Measurements from ENCODE around the gene VPS25.
"Not testable (repeated sequence)": the region's sequence is repeated elsewhere in the genome, so short reads cannot be mapped to it uniquely, and the experiment has no call there.

Gene VPS25

GRCh38 chr17:42773290-42774035 is at the start of gene VPS25:
Gene VPS25, plus strand, starts transcription at chr17:42773449. Its CDS starts 27 bp downstream, at chr17:42773476.
- H3K9me3 ChIP-seq (ENCODE audit: low read length) = no peaks in the 10 kb centered on the region
- no peaks in the 10 kb centered on the region for H3K27me3 ChIP-seq (ENCODE audit: control insufficient read depth in 1 of 2, insufficient read depth in 2 of 2, low read length in 2 of 2)
- peak within 1 kb of the TSS; percentile 92 for H3K27ac ChIP-seq (ENCODE audit: low read depth, low read length)
- H3K4me3 ChIP-seq (ENCODE audit: low read depth in 1 of 2, low read length in 2 of 2) = peak within 1 kb of the TSS; percentile 60 to 82
- H3K9ac ChIP-seq (ENCODE audit: low read length) = peak within 1 kb of the TSS; percentile 89
- H3K36me3 ChIP-seq (ENCODE audit: insufficient read depth, low read length) = peaks cover 24% of the 10 kb centered on the region
- H3K4me1 ChIP-seq (ENCODE audit: insufficient read depth, low read length) = peaks cover 7% of the 10 kb centered on the region

GRCh38 chr17:42723636-42724035 is 49.6 kb upstream of the VPS25 start:
- peaks cover 64% of the 10 kb centered on the region for H3K36me3 ChIP-seq (ENCODE audit: insufficient read depth, low read length)
- no peaks in the 10 kb centered on the region for H3K9me3 ChIP-seq (ENCODE audit: low read length)

GRCh38 chr17:42725143-42725542 is 48.1 kb upstream of the VPS25 start:
- Histone ChIP-seq H3K36me3 (ENCODE audit: insufficient read depth, low read length) (peaks cover 61% of the 10 kb centered on the region), H3K27ac (ENCODE audit: low read depth, low read length) (no peak overlapping the region), H3K4me1 (ENCODE audit: insufficient read depth, low read length) (no peaks in the 10 kb centered on the region), H3K9ac (ENCODE audit: low read length) (no peak overlapping the region), H3K4me3 (ENCODE audit: low read depth in 1 of 2, low read length in 2 of 2) (no peak overlapping the region), H3K27me3 (ENCODE audit: control insufficient read depth in 1 of 2, insufficient read depth in 2 of 2, low read length in 2 of 2) (no peaks in the 10 kb centered on the region), H3K9me3 (ENCODE audit: low read length) (no peaks in the 10 kb centered on the region)

More at GRCh38 chr17:42723636-42724035, 49.6 kb upstream of the VPS25 start:
- H3K9ac ChIP-seq (ENCODE audit: low read length) = no peak overlapping the region
- H3K4me1 ChIP-seq (ENCODE audit: insufficient read depth, low read length) = no peaks in the 10 kb centered on the region
- no peak overlapping the region for H3K27ac ChIP-seq (ENCODE audit: low read depth, low read length)
- H3K27me3 ChIP-seq (ENCODE audit: control insufficient read depth in 1 of 2, insufficient read depth in 2 of 2, low read length in 2 of 2) = no peaks in the 10 kb centered on the region
- H3K4me3 ChIP-seq (ENCODE audit: low read depth in 1 of 2, low read length in 2 of 2) = no peak overlapping the region

DNA sequence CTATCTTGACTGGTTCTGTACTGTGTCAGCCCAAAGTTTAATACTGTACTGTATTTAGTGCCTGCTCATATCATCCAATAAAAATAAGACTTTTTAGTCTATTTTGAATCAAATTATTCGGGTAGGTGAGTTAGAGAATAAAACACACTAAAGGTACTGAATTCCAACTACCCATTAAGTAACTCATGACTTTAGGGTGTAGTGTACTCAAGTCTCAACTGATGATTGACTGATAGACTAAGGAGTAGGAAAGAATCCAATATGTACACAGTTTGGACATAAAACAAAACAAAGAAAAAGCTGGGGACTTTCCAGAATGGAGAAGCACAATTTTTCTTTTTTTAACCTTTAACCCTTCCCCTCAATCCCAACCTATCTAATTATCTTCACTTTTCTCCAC is 32.5 kb upstream of the VPS25 start:
- H3K9ac ChIP-seq (ENCODE audit: low read length) = no peak overlapping the region
- H3K4me1 ChIP-seq (ENCODE audit: insufficient read depth, low read length) = peaks cover 10% of the 10 kb centered on the region
- H3K9me3 ChIP-seq (ENCODE audit: low read length) = no peaks in the 10 kb centered on the region
- no peak overlapping the region for H3K27ac ChIP-seq (ENCODE audit: low read depth, low read length)
- no peak overlapping the region for H3K4me3 ChIP-seq (ENCODE audit: low read depth in 1 of 2, low read length in 2 of 2)
- H3K27me3 ChIP-seq (ENCODE audit: control insufficient read depth in 1 of 2, insufficient read depth in 2 of 2, low read length in 2 of 2) = no peaks in the 10 kb centered on the region
- H3K36me3 ChIP-seq (ENCODE audit: insufficient read depth, low read length) = no peaks in the 10 kb centered on the region

- not testable (repeated sequence) for H3K9me3 ChIP-seq (ENCODE audit: low read length); H3K27ac ChIP-seq (ENCODE audit: low read depth, low read length)
These were observed 30.3 kb upstream of the VPS25 start for GRCh38 chr17:42742916-42743315.

DNA sequence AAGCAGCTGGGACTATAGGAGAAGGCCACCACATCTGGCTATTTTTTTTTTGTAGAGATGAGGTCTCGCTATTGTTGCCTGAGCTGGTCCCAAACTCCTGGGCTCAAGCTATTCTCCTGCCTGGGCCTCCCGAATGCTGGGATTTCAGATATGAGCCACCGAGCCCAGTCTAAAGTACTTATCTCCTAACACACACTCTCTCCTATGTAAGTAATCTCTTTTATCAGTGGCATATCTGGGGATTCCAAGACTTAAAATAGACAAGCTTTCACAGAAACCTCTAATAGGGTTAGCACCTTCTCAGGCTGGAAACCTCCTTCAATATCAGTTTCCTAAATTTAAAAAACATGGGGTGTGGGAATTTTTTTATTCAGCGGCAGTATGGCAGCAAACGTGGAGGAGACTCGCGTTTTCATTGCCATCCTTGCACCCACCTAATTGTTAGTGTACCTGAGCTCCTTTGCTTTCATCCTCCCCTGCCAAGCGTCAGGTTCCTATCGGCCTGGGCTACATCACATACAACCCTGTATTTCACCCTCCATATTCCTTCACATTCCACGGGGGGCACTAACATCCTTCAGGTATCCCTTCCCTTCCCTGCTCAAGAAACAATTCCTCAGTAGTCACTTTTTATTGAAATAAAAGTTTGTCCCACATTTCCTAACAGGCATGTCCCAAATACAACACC is 29.5 kb upstream of the VPS25 start:
- no peaks in the 10 kb centered on the region for H3K27me3 ChIP-seq (ENCODE audit: control insufficient read depth in 1 of 2, insufficient read depth in 2 of 2, low read length in 2 of 2)
- peaks cover 10% of the 10 kb centered on the region for H3K4me1 ChIP-seq (ENCODE audit: insufficient read depth, low read length)
- H3K9me3 ChIP-seq (ENCODE audit: low read length) = no peaks in the 10 kb centered on the region
- H3K27ac ChIP-seq (ENCODE audit: low read depth, low read length) = peak overlapping the region; percentile 90
- H3K9ac ChIP-seq (ENCODE audit: low read length) = peak overlapping the region; percentile 65
- peak overlapping the region; percentile 77 for H3K4me3 ChIP-seq (ENCODE audit: low read depth in 1 of 2, low read length in 2 of 2)
- no peaks in the 10 kb centered on the region for H3K36me3 ChIP-seq (ENCODE audit: insufficient read depth, low read length)

More at GRCh38 chr17:42742916-42743315, 30.3 kb upstream of the VPS25 start:
- not testable (repeated sequence) for H3K36me3 ChIP-seq (ENCODE audit: insufficient read depth, low read length); H3K27me3 ChIP-seq (ENCODE audit: control insufficient read depth in 1 of 2, insufficient read depth in 2 of 2, low read length in 2 of 2); H3K4me3 ChIP-seq (ENCODE audit: low read depth in 1 of 2, low read length in 2 of 2); H3K4me1 ChIP-seq (ENCODE audit: insufficient read depth, low read length); H3K9ac ChIP-seq (ENCODE audit: low read length)

- H3K36me3 ChIP-seq (ENCODE audit: insufficient read depth, low read length) = no peaks in the 10 kb centered on the region
- peaks cover 10% of the 10 kb centered on the region for H3K4me1 ChIP-seq (ENCODE audit: insufficient read depth, low read length)
- H3K27me3 ChIP-seq (ENCODE audit: control insufficient read depth in 1 of 2, insufficient read depth in 2 of 2, low read length in 2 of 2) = no peaks in the 10 kb centered on the region
- peak overlapping the region; percentile 90 for H3K27ac ChIP-seq (ENCODE audit: low read depth, low read length)
- H3K4me3 ChIP-seq (ENCODE audit: low read depth in 1 of 2, low read length in 2 of 2) = peak overlapping the region; percentile 77 to 83
- no peaks in the 10 kb centered on the region for H3K9me3 ChIP-seq (ENCODE audit: low read length)
- peak overlapping the region; percentile 65 for H3K9ac ChIP-seq (ENCODE audit: low read length)
These were observed 28.9 kb upstream of the VPS25 start for GRCh38 chr17:42744283-42744805.

DNA sequence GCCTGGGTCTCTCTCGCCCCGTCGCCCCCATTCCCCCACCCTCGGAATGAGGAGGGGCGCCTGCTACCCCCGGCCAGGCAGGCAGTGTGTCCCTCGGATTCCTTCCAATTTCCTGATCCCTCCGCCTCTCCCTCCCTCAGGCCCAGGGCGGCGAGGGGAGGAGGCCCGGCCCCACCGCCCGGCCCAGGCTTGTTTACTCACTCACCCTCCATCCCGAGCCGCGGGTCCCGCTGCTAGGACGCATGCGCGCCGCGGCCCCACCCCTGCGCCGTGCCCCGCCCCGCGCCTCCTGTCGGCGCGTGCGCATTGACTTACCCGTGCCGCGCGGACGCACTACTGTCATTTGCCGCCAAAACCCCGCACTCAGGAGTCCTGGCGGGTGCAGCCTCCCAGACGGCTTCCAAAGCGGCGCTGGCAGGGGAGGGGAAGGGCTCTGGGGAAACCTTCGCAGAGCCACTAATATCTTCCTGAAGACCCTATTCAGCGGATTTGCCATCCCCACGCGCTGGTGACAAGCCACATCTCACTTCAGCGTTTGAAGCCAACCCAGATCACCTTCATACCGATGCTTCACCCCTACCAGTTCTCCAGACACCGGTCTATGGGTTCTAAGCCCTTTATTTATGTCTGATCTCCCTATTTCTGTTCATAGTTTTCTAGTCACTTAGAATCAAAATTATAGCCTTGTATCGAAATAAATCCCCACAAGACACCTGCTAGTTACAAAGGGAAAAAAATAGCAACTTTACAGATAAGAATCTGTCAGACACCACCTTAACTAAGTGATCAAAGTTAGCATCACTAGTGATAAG is 28.2 kb upstream of the VPS25 start, which contains the start of gene EZH1:
Gene EZH1 (minus strand): TSS at position 235 of the 812 bp plus-strand sequence. CDS start 16,099 bp downstream, outside the sequence.
- peak within 1 kb of the TSS; percentile 77 to 83 for H3K4me3 ChIP-seq (ENCODE audit: low read depth in 1 of 2, low read length in 2 of 2)
- H3K9me3 ChIP-seq (ENCODE audit: low read length) = no peaks in the 10 kb centered on the region
- H3K4me1 ChIP-seq (ENCODE audit: insufficient read depth, low read length) = peaks cover 12% of the 10 kb centered on the region
- H3K27me3 ChIP-seq (ENCODE audit: control insufficient read depth in 1 of 2, insufficient read depth in 2 of 2, low read length in 2 of 2) = no peaks in the 10 kb centered on the region
- peak within 1 kb of the TSS; percentile 90 for H3K27ac ChIP-seq (ENCODE audit: low read depth, low read length)
- H3K9ac ChIP-seq (ENCODE audit: low read length) = peak within 1 kb of the TSS; percentile 65
- no peaks in the 10 kb centered on the region for H3K36me3 ChIP-seq (ENCODE audit: insufficient read depth, low read length)

- H3K9me3 ChIP-seq (ENCODE audit: low read length) = no peaks in the 10 kb centered on the region
- no peak overlapping the region for H3K9ac ChIP-seq (ENCODE audit: low read length)
- peaks cover 14% of the 10 kb centered on the region for H3K4me1 ChIP-seq (ENCODE audit: insufficient read depth, low read length)
- no peaks in the 10 kb centered on the region for H3K27me3 ChIP-seq (ENCODE audit: control insufficient read depth in 1 of 2, insufficient read depth in 2 of 2, low read length in 2 of 2)
- H3K36me3 ChIP-seq (ENCODE audit: insufficient read depth, low read length) = no peaks in the 10 kb centered on the region
- no peak overlapping the region for H3K27ac ChIP-seq (ENCODE audit: low read depth, low read length)
- H3K4me3 ChIP-seq (ENCODE audit: low read depth in 1 of 2, low read length in 2 of 2) = no peak overlapping the region
These were observed 24.9 kb upstream of the VPS25 start for GRCh38 chr17:42748202-42748907.

GRCh38 chr17:42748908-42749798 is 24.1 kb upstream of the VPS25 start:
- H3K9me3 ChIP-seq (ENCODE audit: low read length) = no peaks in the 10 kb centered on the region
- no peak overlapping the region for H3K4me3 ChIP-seq (ENCODE audit: low read depth in 1 of 2, low read length in 2 of 2)
- H3K27me3 ChIP-seq (ENCODE audit: control insufficient read depth in 1 of 2, insufficient read depth in 2 of 2, low read length in 2 of 2) = no peaks in the 10 kb centered on the region
- H3K4me1 ChIP-seq (ENCODE audit: insufficient read depth, low read length) = peaks cover 6% of the 10 kb centered on the region
- no peaks in the 10 kb centered on the region for H3K36me3 ChIP-seq (ENCODE audit: insufficient read depth, low read length)
- no peak overlapping the region for H3K27ac ChIP-seq (ENCODE audit: low read depth, low read length)
- H3K9ac ChIP-seq (ENCODE audit: low read length) = no peak overlapping the region
